Astrocyte of the cerebellum (primary cell): ENCODE results near the gene CDC6.

Source experiments
- DNase-seq: peaks from one replicate; pipeline ENCODE4 v3.0.0-alpha.2; 2011; ENCODE audit warnings: low read depth
- H3K4me3 ChIP-seq: 2 replicates; pipeline ENCODE4 v1.5.1; 2011; ENCODE audit warnings: mild to moderate bottlenecking, low read depth, low read length, moderate library complexity
- CTCF ChIP-seq: IDR thresholded peaks from 2 replicates; pipeline ENCODE4 v1.5.1; 2012; ENCODE audit warnings: low read length, low read depth, moderate library complexity, mild to moderate bottlenecking; ENCODE audit errors: missing control alignments
- in situ Hi-C: cut with HindIII; loops from 2 replicates; pipeline ENCODE4 v1.10.0; 2017; ENCODE audit warnings: low sequenced_read_pairs

Gene CDC6

GRCh38 chr17:40331743-40332641 is 44.3 kb downstream of the CDC6 start:
- H3K4me3 ChIP-seq: no peak overlapping the region
- in situ Hi-C loops: no loop called here
- DNase-seq: no peak
- no peak for TF ChIP-seq CTCF

GRCh38 chr17:40333781-40334448 is 46.2 kb downstream of the CDC6 start:
- H3K4me3 ChIP-seq: no peak overlapping the region
- TF ChIP-seq CTCF: no peak
- in situ Hi-C loops: no loop called here
- no peak for DNase-seq

- DNase-seq: no peak
- TF ChIP-seq CTCF: no peak
- H3K4me3 ChIP-seq: no peak overlapping the region
- in situ Hi-C loops: no loop called here
These were observed 47.9 kb downstream of the CDC6 start for GRCh38 chr17:40335620-40336019.

DNA sequence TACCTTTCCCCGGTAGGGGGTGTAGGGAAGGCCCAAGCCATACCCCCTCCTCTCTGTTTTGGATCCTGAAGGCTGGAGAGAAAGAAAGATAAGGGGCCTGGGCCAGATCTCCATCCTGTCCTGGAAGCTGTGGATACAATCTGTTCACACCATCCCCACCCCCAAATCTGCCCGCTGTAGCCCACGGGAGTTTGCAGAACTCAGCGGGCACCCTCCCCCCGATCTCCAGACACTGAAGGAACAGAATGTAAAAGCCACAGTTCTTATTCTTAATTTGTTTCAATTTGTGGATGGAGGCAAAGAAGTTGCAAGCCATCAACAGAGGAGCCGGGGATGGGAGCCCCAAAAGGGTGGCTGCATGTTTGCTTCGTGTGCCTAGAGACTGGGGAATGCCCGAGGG is 49.7 kb downstream of the CDC6 start:
- in situ Hi-C loops: no loop called here
- DNase-seq: no peak
- H3K4me3 ChIP-seq: no peak overlapping the region
- no peak for TF ChIP-seq CTCF

DNA sequence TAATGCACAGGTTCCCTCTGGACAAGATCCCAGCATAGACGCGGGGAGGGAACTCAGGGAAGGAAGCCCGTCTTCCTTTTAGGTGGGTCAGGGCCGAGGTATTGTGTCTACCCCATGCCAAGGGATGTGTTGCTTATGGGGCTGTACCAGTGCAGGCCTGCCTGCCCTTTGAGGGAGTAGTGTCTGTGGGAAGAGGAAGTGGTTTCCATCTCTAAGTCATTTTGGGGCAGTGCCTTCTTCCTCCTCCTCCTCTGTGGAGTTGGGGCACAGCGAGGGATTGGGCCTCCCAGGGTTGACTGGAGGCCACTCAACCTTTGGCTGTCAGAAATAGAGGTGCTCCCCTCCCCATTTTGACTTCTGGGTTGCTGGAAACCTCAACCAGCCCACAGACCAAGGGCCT is 50.4 kb downstream of the CDC6 start:
- H3K4me3 ChIP-seq: no peak overlapping the region
- in situ Hi-C loops: no loop called here
- no peak for TF ChIP-seq CTCF
- no peak for DNase-seq

DNA sequence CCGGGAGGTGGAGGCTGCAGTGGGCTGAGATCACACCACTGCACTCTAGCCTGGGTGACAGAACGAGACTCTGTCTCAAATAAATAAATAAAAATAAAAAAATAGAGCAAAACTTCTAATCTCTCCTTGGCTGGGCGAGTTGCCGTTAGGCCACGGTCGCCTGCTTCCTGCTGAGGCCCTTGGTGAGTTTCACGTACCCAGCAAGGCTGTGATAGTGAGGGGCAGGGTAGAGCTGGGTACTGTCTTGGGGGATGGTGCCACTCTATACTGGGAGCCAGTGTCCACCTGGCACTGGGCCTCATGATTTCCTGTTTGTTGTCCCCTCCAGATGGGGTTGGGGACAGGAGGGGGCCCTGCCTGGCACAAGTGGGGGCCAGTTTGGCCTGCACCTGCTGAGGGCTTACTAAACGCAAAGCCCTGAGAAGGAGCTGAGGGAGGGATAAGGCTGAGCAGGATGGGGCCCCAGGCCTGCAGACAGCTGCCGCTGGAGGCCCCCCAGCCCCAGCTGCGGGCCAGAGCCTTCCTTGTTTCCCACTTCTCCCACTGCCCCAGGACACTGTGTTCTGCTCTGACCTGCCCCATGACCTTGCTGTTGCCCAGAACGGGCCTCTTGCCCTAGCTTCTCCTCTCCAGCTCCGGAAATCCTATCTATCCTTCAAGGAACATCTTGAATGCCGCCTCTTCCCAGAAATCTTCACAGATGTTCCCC is 51.4 kb downstream of the CDC6 start:
- no peak for TF ChIP-seq CTCF
- in situ Hi-C loops: no loop called here
- no peak for DNase-seq
- H3K4me3 ChIP-seq: no peak overlapping the region
